Measurements from ENCODE around the gene CBFA2T2. TPM values are rescaled to one million over a fixed set of nuclear protein-coding genes. Genes with fewer than 3 reads are reported as not detected.
"Not testable (repeated sequence)": the region's sequence is repeated elsewhere in the genome, so short reads cannot be mapped to it uniquely, and the experiment has no call there.

Gene CBFA2T2
- total and polyA plus RNA-seq, 2 donors (not counting 3 experiments of a cell fraction or from before 2014, with no cell fraction given): 10.7 to 12.1 TPM

GRCh38 chr20:33696448-33696847, 206.6 kb downstream of the CBFA2T2 start:
- CTCF ChIA-PET: no interaction called here
- Histone ChIP-seq H3K27me3 (ENCODE audit: control insufficient read depth in 2 of 2, insufficient read depth in 2 of 2, low read length in 2 of 2) (no peaks in the 10 kb centered on the region), H3K79me2 (ENCODE audit: control insufficient read depth, insufficient read depth, low read length) (no peaks in the 10 kb centered on the region), H3K9me1 (replicated peaks; ENCODE audit: control insufficient read depth, extremely low read depth, insufficient read depth, low read length) (no peaks in the 10 kb centered on the region), H3K36me3 (ENCODE audit: control insufficient read depth in 2 of 2, extremely low read depth in 1 of 2, insufficient read depth in 2 of 2, low read length in 2 of 2) (no peaks in the 10 kb centered on the region), H4K20me1 (replicated peaks; ENCODE audit: control insufficient read depth, extremely low read depth, insufficient read depth, low read length) (no peaks in the 10 kb centered on the region), H3K9me3 (replicated peaks; ENCODE audit: control insufficient read depth, insufficient read depth, low read length) (no peaks in the 10 kb centered on the region), H2AFZ (ENCODE audit: low read depth, low read length) (no peak overlapping the region), H3K27ac (ENCODE audit: insufficient read depth, low read depth, low read length) (no peak overlapping the region), H3K4me3 (replicated peaks in 1 of 3; ENCODE audit: insufficient read depth in 1 of 3, low read depth in 1 of 3, low read length in 3 of 3) (no peak overlapping the region), H3K4me2 (ENCODE audit: insufficient read depth, low read length) (no peak overlapping the region), H3K9ac (replicated peaks; ENCODE audit: extremely low read depth, insufficient read depth, low read length) (no peak overlapping the region), H3K4me1 (ENCODE audit: control insufficient read depth, extremely low read depth, insufficient read depth, low read length) (no peaks in the 10 kb centered on the region)
- DNase-seq (ENCODE audit: low read depth, low spot score) (no peak), FAIRE-seq (no peak)
- POLR2A ChIA-PET: no interaction called here
- TF ChIP-seq GATA2 (IDR thresholded peaks at IDR 0.05; ENCODE audit: insufficient read depth, insufficient read length, low read depth, low read length): no peak
- no TSS peak for BruUV-seq (replicated peaks)
- dilution Hi-C loops (cut with MboI; ENCODE audit: extremely low pct_ligation_motif_present, low sequenced_read_pairs): no loop called here
- intact Hi-C loops (cut with micrococcal nuclease): no loop called here

DNA sequence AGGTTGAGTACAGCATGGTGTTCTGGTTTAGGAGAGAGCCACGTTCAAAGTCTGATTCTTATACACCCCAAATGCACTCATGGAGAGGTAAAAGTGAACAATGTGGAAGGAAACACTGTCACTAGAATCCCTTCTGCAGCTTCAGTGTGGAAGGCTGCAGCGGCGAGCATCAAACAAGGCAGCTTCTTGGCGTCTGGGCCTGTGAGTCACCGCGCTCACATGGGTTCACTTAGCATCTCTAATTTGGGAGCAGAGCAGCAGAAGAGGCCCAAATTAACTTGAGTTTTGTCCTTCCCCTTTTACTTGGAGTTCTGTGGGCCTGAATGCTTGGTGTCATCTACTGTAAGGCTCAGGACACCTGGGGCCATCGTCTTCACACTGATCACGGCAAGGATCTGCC, 207.2 kb downstream of the CBFA2T2 start:
- FAIRE-seq (no peak), DNase-seq (ENCODE audit: low read depth, low spot score) (no peak)
- Histone ChIP-seq H4K20me1 (replicated peaks; ENCODE audit: control insufficient read depth, extremely low read depth, insufficient read depth, low read length) (no peaks in the 10 kb centered on the region), H3K27me3 (ENCODE audit: control insufficient read depth in 2 of 2, insufficient read depth in 2 of 2, low read length in 2 of 2) (no peaks in the 10 kb centered on the region), H2AFZ (ENCODE audit: low read depth, low read length) (no peak overlapping the region), H3K79me2 (ENCODE audit: control insufficient read depth, insufficient read depth, low read length) (no peaks in the 10 kb centered on the region), H3K4me2 (ENCODE audit: insufficient read depth, low read length) (no peak overlapping the region), H3K27ac (ENCODE audit: insufficient read depth, low read depth, low read length) (no peak overlapping the region), H3K9ac (replicated peaks; ENCODE audit: extremely low read depth, insufficient read depth, low read length) (no peak overlapping the region), H3K4me1 (ENCODE audit: control insufficient read depth, extremely low read depth, insufficient read depth, low read length) (no peaks in the 10 kb centered on the region), H3K4me3 (replicated peaks in 1 of 3; ENCODE audit: insufficient read depth in 1 of 3, low read depth in 1 of 3, low read length in 3 of 3) (no peak overlapping the region), H3K9me3 (replicated peaks; ENCODE audit: control insufficient read depth, insufficient read depth, low read length) (no peaks in the 10 kb centered on the region), H3K36me3 (ENCODE audit: control insufficient read depth in 2 of 2, extremely low read depth in 1 of 2, insufficient read depth in 2 of 2, low read length in 2 of 2) (no peaks in the 10 kb centered on the region), H3K9me1 (replicated peaks; ENCODE audit: control insufficient read depth, extremely low read depth, insufficient read depth, low read length) (no peaks in the 10 kb centered on the region)
- BruUV-seq (replicated peaks): no TSS peak
- dilution Hi-C loops (cut with MboI; ENCODE audit: extremely low pct_ligation_motif_present, low sequenced_read_pairs) (no loop called here), intact Hi-C loops (cut with micrococcal nuclease) (no loop called here)
- TF ChIP-seq POLR2A (IDR thresholded peaks at IDR 0.05; ENCODE audit: low read depth, low read length) (no peak), FOS (IDR thresholded peaks at IDR 0.05; ENCODE audit: borderline replicate concordance, insufficient read depth, low read length) (no peak), JUN (IDR thresholded peaks at IDR 0.05; ENCODE audit: borderline replicate concordance, insufficient read depth, insufficient read length, low read depth) (no peak), MAX (IDR thresholded peaks at IDR 0.05; ENCODE audit: insufficient read depth, insufficient read length) (no peak), POLR2AphosphoS5 (IDR thresholded peaks at IDR 0.05; ENCODE audit: insufficient read depth, low read depth, low read length) (no peak), EZH2 (IDR thresholded peaks at IDR 0.05; ENCODE audit: borderline replicate concordance, low read depth, low read length, severe bottlenecking) (no peak), GATA2 (IDR thresholded peaks at IDR 0.05; ENCODE audit: insufficient read depth, insufficient read length, low read depth, low read length) (no peak)
- POLR2A ChIA-PET: no interaction called here
- CTCF ChIA-PET: no interaction called here

- H3K27ac ChIP-seq (ENCODE audit: insufficient read depth, low read depth, low read length); H3K9me3 ChIP-seq (replicated peaks; ENCODE audit: control insufficient read depth, insufficient read depth, low read length); H3K4me1 ChIP-seq (ENCODE audit: control insufficient read depth, extremely low read depth, insufficient read depth, low read length); H3K9ac ChIP-seq (replicated peaks; ENCODE audit: extremely low read depth, insufficient read depth, low read length); H3K36me3 ChIP-seq (ENCODE audit: control insufficient read depth in 2 of 2, extremely low read depth in 1 of 2, insufficient read depth in 2 of 2, low read length in 2 of 2); H4K20me1 ChIP-seq (replicated peaks; ENCODE audit: control insufficient read depth, extremely low read depth, insufficient read depth, low read length); H2AFZ ChIP-seq (ENCODE audit: low read depth, low read length); FAIRE-seq; DNase-seq (ENCODE audit: low read depth, low spot score); intact Hi-C loops (cut with micrococcal nuclease); H3K9me1 ChIP-seq (replicated peaks; ENCODE audit: control insufficient read depth, extremely low read depth, insufficient read depth, low read length); H3K27me3 ChIP-seq (ENCODE audit: control insufficient read depth in 2 of 2, insufficient read depth in 2 of 2, low read length in 2 of 2); CTCF ChIA-PET; dilution Hi-C loops (cut with MboI; ENCODE audit: extremely low pct_ligation_motif_present, low sequenced_read_pairs); H3K4me2 ChIP-seq (ENCODE audit: insufficient read depth, low read length); H3K79me2 ChIP-seq (ENCODE audit: control insufficient read depth, insufficient read depth, low read length); BruUV-seq (replicated peaks); POLR2A ChIA-PET; H3K4me3 ChIP-seq (replicated peaks in 1 of 3; ENCODE audit: insufficient read depth in 1 of 3, low read depth in 1 of 3, low read length in 3 of 3): not testable (repeated sequence)
These were observed 209.1 kb downstream of the CBFA2T2 start for GRCh38 chr20:33698966-33699365.
